Measurements from ENCODE around the gene CIDEC. TPM values are rescaled to one million over a fixed set of nuclear protein-coding genes. Genes with fewer than 3 reads are reported as not detected.

The CIDEC gene
- polyA plus RNA-seq, 1 donor from 2014 or later: not detected

DNA sequence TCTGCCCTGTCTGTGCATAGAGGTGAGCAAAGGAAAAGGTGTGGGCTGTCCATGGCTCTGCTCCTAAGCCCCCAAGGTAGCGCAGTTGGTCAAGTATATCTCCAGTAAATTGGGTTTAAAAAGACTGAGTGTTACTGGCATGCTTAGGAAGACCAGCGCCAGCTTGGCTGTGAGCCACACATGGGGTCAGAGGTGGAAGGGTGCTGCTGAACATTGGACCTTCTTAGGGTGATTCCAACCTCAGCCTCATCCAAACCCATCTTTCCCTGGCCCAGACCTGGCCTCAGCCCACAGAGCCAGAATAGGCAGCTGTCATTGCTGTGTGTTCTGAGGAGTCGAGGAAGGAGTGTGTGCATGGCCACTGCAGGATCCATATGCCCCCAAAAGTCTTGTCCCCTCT, 28.2 kb upstream of the CIDEC start:
- no peaks in the 10 kb centered on the region for H3F3A ChIP-seq (ENCODE audit: insufficient read depth, low read length, poor library complexity, severe bottlenecking)
- H3K9me3 ChIP-seq (ENCODE audit: low read length): no peaks in the 10 kb centered on the region
- H3K4me3 ChIP-seq (ENCODE audit: low read length): no peak overlapping the region
- no peaks in the 10 kb centered on the region for H3K36me3 ChIP-seq (ENCODE audit: insufficient read depth, low read length)
- H3K27ac ChIP-seq (ENCODE audit: low read length): no peak overlapping the region
- H4K20me1 ChIP-seq (ENCODE audit: insufficient read depth): no peaks in the 10 kb centered on the region
- no peaks in the 10 kb centered on the region for H3K9me2 ChIP-seq (ENCODE audit: insufficient read depth, low read length)
- no peaks in the 10 kb centered on the region for H3K27me3 ChIP-seq (ENCODE audit: insufficient read depth, low read depth, low read length)
- H3K4me2 ChIP-seq (ENCODE audit: low read length): no peak overlapping the region
- no peak overlapping the region for H2AFZ ChIP-seq (ENCODE audit: low read depth, low read length)
- H3K79me2 ChIP-seq (replicated peaks; ENCODE audit: insufficient read depth, low read length): no peaks in the 10 kb centered on the region
- no peak for TF ChIP-seq MXI1 (conservative IDR thresholded peaks at IDR 0.05; ENCODE audit: poor library complexity, severe bottlenecking)
- no peak for TF ChIP-seq POLR2AphosphoS5 (IDR thresholded peaks at IDR 0.05)
- TF ChIP-seq EP300 (conservative IDR thresholded peaks at IDR 0.05; ENCODE audit: poor library complexity, severe bottlenecking): no peak
- TF ChIP-seq EZH2 (IDR thresholded peaks at IDR 0.05; ENCODE audit: borderline replicate concordance, insufficient read depth, low read length, poor library complexity, severe bottlenecking): no peak
- no peak for TF ChIP-seq RAD21 (conservative IDR thresholded peaks at IDR 0.05)
- TF ChIP-seq TAF1 (IDR thresholded peaks at IDR 0.05; ENCODE audit: low read depth): no peak
- TF ChIP-seq, protein P1, sequence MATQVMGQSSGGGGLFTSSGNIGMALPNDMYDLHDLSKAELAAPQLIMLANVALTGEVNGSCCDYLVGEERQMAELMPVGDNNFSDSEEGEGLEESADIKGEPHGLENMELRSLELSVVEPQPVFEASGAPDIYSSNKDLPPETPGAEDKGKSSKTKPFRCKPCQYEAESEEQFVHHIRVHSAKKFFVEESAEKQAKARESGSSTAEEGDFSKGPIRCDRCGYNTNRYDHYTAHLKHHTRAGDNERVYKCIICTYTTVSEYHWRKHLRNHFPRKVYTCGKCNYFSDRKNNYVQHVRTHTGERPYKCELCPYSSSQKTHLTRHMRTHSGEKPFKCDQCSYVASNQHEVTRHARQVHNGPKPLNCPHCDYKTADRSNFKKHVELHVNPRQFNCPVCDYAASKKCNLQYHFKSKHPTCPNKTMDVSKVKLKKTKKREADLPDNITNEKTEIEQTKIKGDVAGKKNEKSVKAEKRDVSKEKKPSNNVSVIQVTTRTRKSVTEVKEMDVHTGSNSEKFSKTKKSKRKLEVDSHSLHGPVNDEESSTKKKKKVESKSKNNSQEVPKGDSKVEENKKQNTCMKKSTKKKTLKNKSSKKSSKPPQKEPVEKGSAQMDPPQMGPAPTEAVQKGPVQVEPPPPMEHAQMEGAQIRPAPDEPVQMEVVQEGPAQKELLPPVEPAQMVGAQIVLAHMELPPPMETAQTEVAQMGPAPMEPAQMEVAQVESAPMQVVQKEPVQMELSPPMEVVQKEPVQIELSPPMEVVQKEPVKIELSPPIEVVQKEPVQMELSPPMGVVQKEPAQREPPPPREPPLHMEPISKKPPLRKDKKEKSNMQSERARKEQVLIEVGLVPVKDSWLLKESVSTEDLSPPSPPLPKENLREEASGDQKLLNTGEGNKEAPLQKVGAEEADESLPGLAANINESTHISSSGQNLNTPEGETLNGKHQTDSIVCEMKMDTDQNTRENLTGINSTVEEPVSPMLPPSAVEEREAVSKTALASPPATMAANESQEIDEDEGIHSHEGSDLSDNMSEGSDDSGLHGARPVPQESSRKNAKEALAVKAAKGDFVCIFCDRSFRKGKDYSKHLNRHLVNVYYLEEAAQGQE (IDR thresholded peaks at IDR 0.05; ENCODE audit: borderline replicate concordance): no peak
- TF ChIP-seq SMC3 (conservative IDR thresholded peaks at IDR 0.05; ENCODE audit: poor library complexity): no peak
- TF ChIP-seq, protein P2, sequence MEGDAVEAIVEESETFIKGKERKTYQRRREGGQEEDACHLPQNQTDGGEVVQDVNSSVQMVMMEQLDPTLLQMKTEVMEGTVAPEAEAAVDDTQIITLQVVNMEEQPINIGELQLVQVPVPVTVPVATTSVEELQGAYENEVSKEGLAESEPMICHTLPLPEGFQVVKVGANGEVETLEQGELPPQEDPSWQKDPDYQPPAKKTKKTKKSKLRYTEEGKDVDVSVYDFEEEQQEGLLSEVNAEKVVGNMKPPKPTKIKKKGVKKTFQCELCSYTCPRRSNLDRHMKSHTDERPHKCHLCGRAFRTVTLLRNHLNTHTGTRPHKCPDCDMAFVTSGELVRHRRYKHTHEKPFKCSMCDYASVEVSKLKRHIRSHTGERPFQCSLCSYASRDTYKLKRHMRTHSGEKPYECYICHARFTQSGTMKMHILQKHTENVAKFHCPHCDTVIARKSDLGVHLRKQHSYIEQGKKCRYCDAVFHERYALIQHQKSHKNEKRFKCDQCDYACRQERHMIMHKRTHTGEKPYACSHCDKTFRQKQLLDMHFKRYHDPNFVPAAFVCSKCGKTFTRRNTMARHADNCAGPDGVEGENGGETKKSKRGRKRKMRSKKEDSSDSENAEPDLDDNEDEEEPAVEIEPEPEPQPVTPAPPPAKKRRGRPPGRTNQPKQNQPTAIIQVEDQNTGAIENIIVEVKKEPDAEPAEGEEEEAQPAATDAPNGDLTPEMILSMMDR (IDR thresholded peaks at IDR 0.05; ENCODE audit: poor library complexity, severe bottlenecking): no peak
- no peak overlapping the region for H3K9ac ChIP-seq (ENCODE audit: low read length)

DNA sequence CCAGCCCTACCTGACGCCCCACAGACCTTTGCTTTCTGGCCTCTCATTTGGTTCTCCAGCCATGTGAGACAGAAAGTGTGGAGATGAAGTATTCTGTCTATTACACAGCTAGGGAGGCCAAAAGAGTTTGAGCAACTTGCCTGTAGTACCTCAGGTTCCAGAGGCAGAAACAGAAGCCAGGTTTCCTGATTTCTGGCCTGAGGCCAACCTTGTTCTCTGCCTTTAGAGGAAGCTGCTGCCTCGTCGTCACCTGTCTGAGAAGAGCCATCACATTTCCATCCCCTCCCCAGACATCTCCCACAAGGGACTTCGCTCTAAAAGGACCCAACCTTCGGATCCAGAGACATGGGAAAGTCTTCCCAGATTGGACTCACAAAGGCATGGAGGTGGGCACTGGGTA, 26.4 kb upstream of the CIDEC start:
- no peaks in the 10 kb centered on the region for H3K27me3 ChIP-seq (ENCODE audit: insufficient read depth, low read depth, low read length)
- H4K20me1 ChIP-seq (ENCODE audit: insufficient read depth): no peaks in the 10 kb centered on the region
- H3F3A ChIP-seq (ENCODE audit: insufficient read depth, low read length, poor library complexity, severe bottlenecking): no peaks in the 10 kb centered on the region
- no peaks in the 10 kb centered on the region for H3K9me3 ChIP-seq (ENCODE audit: low read length)
- no peaks in the 10 kb centered on the region for H3K9me2 ChIP-seq (ENCODE audit: insufficient read depth, low read length)
- H3K27ac ChIP-seq (ENCODE audit: low read length): no peak overlapping the region
- no peak overlapping the region for H3K4me3 ChIP-seq (ENCODE audit: low read length)
- no peak overlapping the region for H3K4me2 ChIP-seq (ENCODE audit: low read length)
- no peaks in the 10 kb centered on the region for H3K79me2 ChIP-seq (replicated peaks; ENCODE audit: insufficient read depth, low read length)
- H2AFZ ChIP-seq (ENCODE audit: low read depth, low read length): no peak overlapping the region
- no peaks in the 10 kb centered on the region for H3K36me3 ChIP-seq (ENCODE audit: insufficient read depth, low read length)
- no peak overlapping the region for H3K9ac ChIP-seq (ENCODE audit: low read length)
- TF ChIP-seq, protein P2 (IDR thresholded peaks at IDR 0.05; ENCODE audit: poor library complexity, severe bottlenecking): no peak
- TF ChIP-seq POLR2AphosphoS5 (IDR thresholded peaks at IDR 0.05) (no peak), EP300 (conservative IDR thresholded peaks at IDR 0.05; ENCODE audit: poor library complexity, severe bottlenecking) (no peak), RAD21 (conservative IDR thresholded peaks at IDR 0.05) (no peak), MXI1 (conservative IDR thresholded peaks at IDR 0.05; ENCODE audit: poor library complexity, severe bottlenecking) (no peak), TAF1 (IDR thresholded peaks at IDR 0.05; ENCODE audit: low read depth) (no peak)
- TF ChIP-seq, protein P1 (IDR thresholded peaks at IDR 0.05; ENCODE audit: borderline replicate concordance): no peak
